Measurements from ENCODE around the gene LAMB1. TPM values are rescaled to one million over a fixed set of nuclear protein-coding genes. Genes with fewer than 3 reads are reported as not detected.

The LAMB1 gene
- total RNA-seq, 1 donor from 2014 or later, result 60.0 TPM

DNA sequence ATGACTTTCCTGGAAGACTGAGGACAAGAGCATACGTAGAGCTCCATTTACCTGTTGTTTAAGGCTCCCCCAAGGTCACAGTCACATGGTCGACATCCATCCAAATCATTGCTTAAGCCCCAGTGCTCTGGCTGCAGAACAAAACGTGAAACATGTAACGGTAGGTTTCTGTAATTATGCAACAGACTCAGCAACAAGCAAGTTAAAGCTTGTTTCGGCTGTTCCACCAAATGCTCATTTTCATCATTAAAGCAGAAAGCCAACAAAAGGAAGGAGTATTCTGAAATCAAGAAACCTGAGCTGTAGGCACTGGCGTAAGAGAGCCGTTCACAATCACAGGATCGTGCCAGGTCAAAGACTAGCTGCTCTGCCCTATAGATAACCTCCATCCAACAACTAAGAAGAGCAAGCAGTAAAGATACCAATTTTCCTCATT is 30.0 kb downstream of the LAMB1 start:
- Histone ChIP-seq H3K9me3 (replicated peaks) (no peaks in the 10 kb centered on the region), H3K27me3 (ENCODE audit: low read depth) (no peaks in the 10 kb centered on the region), H3K36me3 (peaks cover 42% of the 10 kb centered on the region), H3K4me3 (no peak overlapping the region), H3K27ac (replicated peaks) (peak overlapping the region; percentile 91), H3K4me1 (peaks cover 82% of the 10 kb centered on the region)
- TF ChIP-seq, protein P1, sequence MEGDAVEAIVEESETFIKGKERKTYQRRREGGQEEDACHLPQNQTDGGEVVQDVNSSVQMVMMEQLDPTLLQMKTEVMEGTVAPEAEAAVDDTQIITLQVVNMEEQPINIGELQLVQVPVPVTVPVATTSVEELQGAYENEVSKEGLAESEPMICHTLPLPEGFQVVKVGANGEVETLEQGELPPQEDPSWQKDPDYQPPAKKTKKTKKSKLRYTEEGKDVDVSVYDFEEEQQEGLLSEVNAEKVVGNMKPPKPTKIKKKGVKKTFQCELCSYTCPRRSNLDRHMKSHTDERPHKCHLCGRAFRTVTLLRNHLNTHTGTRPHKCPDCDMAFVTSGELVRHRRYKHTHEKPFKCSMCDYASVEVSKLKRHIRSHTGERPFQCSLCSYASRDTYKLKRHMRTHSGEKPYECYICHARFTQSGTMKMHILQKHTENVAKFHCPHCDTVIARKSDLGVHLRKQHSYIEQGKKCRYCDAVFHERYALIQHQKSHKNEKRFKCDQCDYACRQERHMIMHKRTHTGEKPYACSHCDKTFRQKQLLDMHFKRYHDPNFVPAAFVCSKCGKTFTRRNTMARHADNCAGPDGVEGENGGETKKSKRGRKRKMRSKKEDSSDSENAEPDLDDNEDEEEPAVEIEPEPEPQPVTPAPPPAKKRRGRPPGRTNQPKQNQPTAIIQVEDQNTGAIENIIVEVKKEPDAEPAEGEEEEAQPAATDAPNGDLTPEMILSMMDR (IDR thresholded peaks at IDR 0.05; ENCODE audit: borderline replicate concordance), result no peak
- intact Hi-C loops (cut with micrococcal nuclease), result no loop called here
- no peak for DNase-seq

GRCh38 chr7:107972075-107972482 is 30.9 kb downstream of the LAMB1 start:
- TF ChIP-seq, protein P1 (IDR thresholded peaks at IDR 0.05; ENCODE audit: borderline replicate concordance), result no peak
- Histone ChIP-seq H3K36me3 (peaks cover 36% of the 10 kb centered on the region), H3K9me3 (replicated peaks) (no peaks in the 10 kb centered on the region), H3K4me3 (no peak overlapping the region), H3K27ac (replicated peaks) (peak overlapping the region; percentile 91), H3K4me1 (peaks cover 85% of the 10 kb centered on the region), H3K27me3 (ENCODE audit: low read depth) (no peaks in the 10 kb centered on the region)
- intact Hi-C loops (cut with micrococcal nuclease), result no loop called here
- no peak for DNase-seq

DNA sequence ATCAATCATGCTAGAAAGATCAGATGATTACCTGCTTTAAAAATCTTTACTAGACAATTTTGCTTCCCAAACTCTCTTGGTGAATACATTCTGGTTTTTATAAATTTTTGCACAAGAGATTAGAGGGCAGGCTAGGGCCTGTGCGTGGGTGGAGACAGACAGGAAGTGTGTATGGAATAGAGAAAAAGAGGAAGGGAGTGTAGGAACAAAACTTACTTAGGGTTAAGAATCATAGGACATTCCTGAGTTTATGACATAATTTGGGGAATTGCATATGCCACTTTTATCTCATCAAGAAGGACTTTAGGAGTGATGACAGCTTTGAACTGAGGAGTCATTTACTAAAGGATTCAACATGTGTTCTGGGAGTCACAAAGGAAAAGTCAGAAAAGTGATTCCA is 31.3 kb downstream of the LAMB1 start:
- peaks cover 89% of the 10 kb centered on the region for H3K4me1 ChIP-seq
- TF ChIP-seq, protein P1 (IDR thresholded peaks at IDR 0.05; ENCODE audit: borderline replicate concordance), result no peak
- H3K27me3 ChIP-seq (ENCODE audit: low read depth), result no peaks in the 10 kb centered on the region
- H3K27ac ChIP-seq (replicated peaks), result peak overlapping the region; percentile 91
- no peak overlapping the region for H3K4me3 ChIP-seq
- peaks cover 34% of the 10 kb centered on the region for H3K36me3 ChIP-seq
- intact Hi-C loops (cut with micrococcal nuclease), result no loop called here
- no peaks in the 10 kb centered on the region for H3K9me3 ChIP-seq (replicated peaks)
- DNase-seq, result peak; percentile 55

DNA sequence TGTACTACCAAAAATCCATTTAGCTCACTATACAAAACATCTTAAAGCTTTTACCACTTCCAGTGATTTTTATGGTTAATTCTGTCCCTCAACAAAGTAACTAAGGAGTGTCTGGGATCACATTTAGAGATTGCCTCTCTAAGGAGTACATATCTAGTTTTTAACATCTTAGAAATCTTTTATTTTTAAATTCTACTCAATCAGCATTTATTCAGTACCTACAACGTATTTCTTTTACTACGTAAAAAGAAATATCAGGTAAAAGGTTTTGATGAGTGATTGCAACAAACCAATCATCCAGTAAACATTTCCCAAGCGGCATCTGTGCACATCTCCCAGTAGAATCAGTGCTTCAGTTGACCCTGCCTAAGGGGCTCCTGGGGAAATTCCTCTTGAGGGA is 31.9 kb downstream of the LAMB1 start:
- no peak overlapping the region for H3K4me3 ChIP-seq
- DNase-seq, result no peak
- no peaks in the 10 kb centered on the region for H3K9me3 ChIP-seq (replicated peaks)
- TF ChIP-seq, protein P1 (IDR thresholded peaks at IDR 0.05; ENCODE audit: borderline replicate concordance), result no peak
- no peaks in the 10 kb centered on the region for H3K27me3 ChIP-seq (ENCODE audit: low read depth)
- H3K36me3 ChIP-seq, result peaks cover 29% of the 10 kb centered on the region
- intact Hi-C loops (cut with micrococcal nuclease), result no loop called here
- H3K4me1 ChIP-seq, result peaks cover 95% of the 10 kb centered on the region
- peak overlapping the region; percentile 91 for H3K27ac ChIP-seq (replicated peaks)

GRCh38 chr7:107969856-107970255 is 33.1 kb downstream of the LAMB1 start:
- H3K9me3 ChIP-seq (replicated peaks), result no peaks in the 10 kb centered on the region
- H3K27ac ChIP-seq (replicated peaks), result peak overlapping the region; percentile 91
- intact Hi-C loops (cut with micrococcal nuclease), result no loop called here
- H3K4me1 ChIP-seq, result peaks cover 93% of the 10 kb centered on the region
- H3K27me3 ChIP-seq (ENCODE audit: low read depth), result no peaks in the 10 kb centered on the region
- peaks cover 29% of the 10 kb centered on the region for H3K36me3 ChIP-seq
- DNase-seq, result peak; percentile 56
- TF ChIP-seq, protein P1 (IDR thresholded peaks at IDR 0.05; ENCODE audit: borderline replicate concordance), result no peak
- H3K4me3 ChIP-seq, result no peak overlapping the region

All from left ventricle myocardium inferior (tissue), 1 donor.